ENCODE results near the gene FLYWCH1. TPM values are rescaled to one million over a fixed set of nuclear protein-coding genes. Genes with fewer than 3 reads are reported as not detected.

The FLYWCH1 gene
- total RNA-seq, 4 donors from 2014 or later, result 31.3 to 49.8 (median 41.5) TPM

GRCh38 chr16:2966043-2966807 lies 54.5 kb downstream of the FLYWCH1 start:
- Histone ChIP-seq H3K4me1 (peaks cover 43 to 56% of the 10 kb centered on the region in 2 donors), H3K36me3 (no peaks in the 10 kb centered on the region), H3K27me3 (peaks cover 47% of the 10 kb centered on the region), H3K4me3 (replicated peaks in 1 of 3) (no peak overlapping the region), H3K27ac (no peak overlapping the region), H3K9me3 (no peaks in the 10 kb centered on the region)
- WGBS, 2 donors, result 48 to 63% methylated on average over 16 to 31 of the region's 39 CpGs
- DNase-seq, result no peak
- intact Hi-C loops (cut with DNase I), result no loop called here
- TF ChIP-seq POLR2A (IDR thresholded peaks at IDR 0.05) (no peak), CTCF (IDR thresholded peaks at IDR 0.05) (no peak)

- no peaks in the 10 kb centered on the region for H3K9me3 ChIP-seq
- no peak overlapping the region for H3K27ac ChIP-seq
- H3K4me1 ChIP-seq, result peaks cover 43 to 56% of the 10 kb centered on the region in 2 donors
- WGBS, 2 donors, result 7% methylated on average over 3 of the region's 46 CpGs; no CpG with 5 or more reads in 1 of the 2 donors
- intact Hi-C loops (cut with DNase I), result no loop called here
- peaks cover 47% of the 10 kb centered on the region for H3K27me3 ChIP-seq
- DNase-seq, result peak; percentile 25 to 34
- H3K36me3 ChIP-seq, result no peaks in the 10 kb centered on the region
- H3K4me3 ChIP-seq (replicated peaks in 1 of 3), result peak overlapping the region in 1 of 3 donors; percentile 17
- TF ChIP-seq CTCF (IDR thresholded peaks at IDR 0.05) (peak in 1 of 6 experiments; percentile 18), POLR2A (IDR thresholded peaks at IDR 0.05) (no peak)
Observed at GRCh38 chr16:2966808-2967191, 55.1 kb downstream of the FLYWCH1 start.

GRCh38 chr16:2967211-2967631 lies 55.5 kb downstream of the FLYWCH1 start:
- no peak for DNase-seq
- H3K4me1 ChIP-seq, result peaks cover 43 to 56% of the 10 kb centered on the region in 2 donors
- peak overlapping the region in 1 of 3 donors; percentile 17 for H3K4me3 ChIP-seq (replicated peaks in 1 of 3)
- no peaks in the 10 kb centered on the region for H3K36me3 ChIP-seq
- no peaks in the 10 kb centered on the region for H3K9me3 ChIP-seq
- intact Hi-C loops (cut with DNase I), result no loop called here
- no peak overlapping the region for H3K27ac ChIP-seq
- WGBS, 2 donors, result 19% methylated on average over 11 of the region's 51 CpGs; no CpG with 5 or more reads in 1 of the 2 donors
- TF ChIP-seq POLR2A (IDR thresholded peaks at IDR 0.05) (no peak), CTCF (IDR thresholded peaks at IDR 0.05) (no peak)
- peaks cover 47% of the 10 kb centered on the region for H3K27me3 ChIP-seq

GRCh38 chr16:2967721-2968161 lies 56.0 kb downstream of the FLYWCH1 start:
- H3K27me3 ChIP-seq, result peaks cover 44% of the 10 kb centered on the region
- no peak overlapping the region for H3K4me3 ChIP-seq (replicated peaks in 1 of 3)
- 64 to 68% methylated on average over 14 to 18 of the region's 33 CpGs for WGBS, 2 donors
- no peaks in the 10 kb centered on the region for H3K36me3 ChIP-seq
- H3K9me3 ChIP-seq, result no peaks in the 10 kb centered on the region
- TF ChIP-seq POLR2A (IDR thresholded peaks at IDR 0.05) (no peak), CTCF (IDR thresholded peaks at IDR 0.05) (no peak)
- peaks cover 44 to 62% of the 10 kb centered on the region in 2 donors for H3K4me1 ChIP-seq
- intact Hi-C loops (cut with DNase I), result no loop called here
- no peak for DNase-seq
- no peak overlapping the region for H3K27ac ChIP-seq

- 15 to 29% methylated on average over 17 to 18 of the region's 18 CpGs for WGBS, 2 donors
- H3K36me3 ChIP-seq, result no peaks in the 10 kb centered on the region
- H3K27ac ChIP-seq, result no peak overlapping the region
- intact Hi-C loops (cut with DNase I), result no loop called here
- H3K27me3 ChIP-seq, result peaks cover 38% of the 10 kb centered on the region
- peak overlapping the region in 1 of 3 donors; percentile 55 for H3K4me3 ChIP-seq (replicated peaks in 1 of 3)
- H3K9me3 ChIP-seq, result no peaks in the 10 kb centered on the region
- peaks cover 44 to 61% of the 10 kb centered on the region in 2 donors for H3K4me1 ChIP-seq
- TF ChIP-seq CTCF (IDR thresholded peaks at IDR 0.05) (no peak), POLR2A (IDR thresholded peaks at IDR 0.05) (no peak)
- no peak for DNase-seq
Observed at GRCh38 chr16:2968368-2968737, 56.6 kb downstream of the FLYWCH1 start.
